DND-41 (cell line): ENCODE results near the gene CSF2.

ENCODE experiments used
- ATAC-seq: fragments of 200-7000 bp; cut with Tn5 transposase; 3 replicates; pipeline ENCODE4 v1.9.1; 2021; ENCODE audit warnings: low read depth; ENCODE audit not compliant: insufficient read depth
- DNase-seq: peaks from one replicate; pipeline ENCODE4 v3.0.0-alpha.2; 2020
- H2AFZ ChIP-seq: 2 replicates; pipeline ENCODE4 v1.6.0; 2012; ENCODE audit warnings: low read depth, low read length
- H3K27ac ChIP-seq: 2 replicates; pipeline ENCODE4 v1.5.1; 2012; ENCODE audit warnings: low read length, inconsistent platforms
- H3K27me3 ChIP-seq: fragments of 200-600 bp; sonication (generic); 2 replicates; pipeline ENCODE4 v1.6.0; 2012; ENCODE audit warnings: low read length, mild to moderate bottlenecking, inconsistent platforms; ENCODE audit not compliant: insufficient read depth, poor library complexity
- H3K36me3 ChIP-seq: 2 replicates; pipeline ENCODE4 v1.5.1; 2012; ENCODE audit warnings: low read length, inconsistent platforms; ENCODE audit not compliant: insufficient read depth
- H3K4me1 ChIP-seq: 2 replicates; pipeline ENCODE4 v1.5.1; 2012; ENCODE audit warnings: mild to moderate bottlenecking, low read length; ENCODE audit not compliant: insufficient read depth
- H3K4me2 ChIP-seq: 2 replicates; pipeline ENCODE4 v1.6.0; 2012; ENCODE audit warnings: mild to moderate bottlenecking, moderate library complexity, low read length, inconsistent platforms; ENCODE audit not compliant: insufficient read depth
- H3K4me3 ChIP-seq, 2 experiments: fragments of 200-600 bp in 1 of 2; shearing (Covaris generic) in 1 of 2; 2 replicates each; pipeline ENCODE4 v1.5.1; 2012 to 2016; ENCODE audit warnings: inconsistent platforms in 2 of 2, low read length in 2 of 2, mild to moderate bottlenecking in 2 of 2, low read depth in 1 of 2, moderate library complexity in 1 of 2
- H3K79me2 ChIP-seq: 2 replicates; pipeline ENCODE4 v1.6.0; 2012; ENCODE audit warnings: low read length, inconsistent platforms; ENCODE audit not compliant: insufficient read depth
- H3K9ac ChIP-seq: 2 replicates; pipeline ENCODE4 v1.6.0; 2012; ENCODE audit warnings: low read depth, mild to moderate bottlenecking, inconsistent platforms, low read length, moderate library complexity
- H3K9me3 ChIP-seq: 2 replicates; pipeline ENCODE4 v1.5.1; 2012; ENCODE audit warnings: low read length, moderate library complexity, mild to moderate bottlenecking, inconsistent platforms; ENCODE audit not compliant: insufficient read depth, severe bottlenecking
- H4K20me1 ChIP-seq: 2 replicates; pipeline ENCODE4 v1.6.0; 2012; ENCODE audit warnings: low read length; ENCODE audit not compliant: insufficient read depth
- EZH2 ChIP-seq: IDR thresholded peaks from 3 replicates; pipeline ENCODE4 v1.6.1; 2012; ENCODE audit warnings: borderline replicate concordance, low read depth, mild to moderate bottlenecking, moderate library complexity, low read length, inconsistent platforms; ENCODE audit not compliant: severe bottlenecking
- TF ChIP-seq, protein P1 (sequence below): IDR thresholded peaks from 2 replicates; pipeline ENCODE4 v1.5.1; 2012; ENCODE audit warnings: borderline replicate concordance, low read length, moderate library complexity, mild to moderate bottlenecking; ENCODE audit not compliant: poor library complexity, severe bottlenecking; ENCODE audit errors: extremely low read depth

Gene CSF2

DNA sequence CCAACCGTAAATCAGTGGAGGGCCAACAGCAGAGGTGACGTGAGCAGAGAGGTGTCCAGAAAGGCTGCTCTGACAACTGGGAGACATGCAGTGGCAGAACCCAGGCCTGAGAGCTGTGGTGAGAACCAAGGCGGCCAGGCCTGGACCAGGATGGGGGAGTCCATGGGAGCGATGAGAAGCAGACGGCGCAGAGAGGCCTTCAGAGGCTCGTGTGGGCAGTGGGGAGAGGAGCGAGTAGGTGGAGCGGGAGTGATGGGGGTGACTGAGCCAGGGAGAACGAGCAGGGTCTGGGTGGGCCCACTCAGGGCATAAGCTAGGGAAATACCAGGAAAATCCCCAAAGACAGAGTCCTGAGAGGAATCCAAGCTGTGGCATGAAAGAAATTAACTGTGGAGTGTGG, 21.1 kb upstream of the CSF2 start:
- DNase-seq (no peak), ATAC-seq (no peak)
- Histone ChIP-seq H3K79me2 (no peaks in the 10 kb centered on the region), H3K4me1 (no peaks in the 10 kb centered on the region), H3K9ac (no peak overlapping the region), H3K27me3 (no peaks in the 10 kb centered on the region), H3K9me3 (no peaks in the 10 kb centered on the region), H3K27ac (no peak overlapping the region), H4K20me1 (no peaks in the 10 kb centered on the region), H3K36me3 (no peaks in the 10 kb centered on the region), H2AFZ (no peak overlapping the region), H3K4me3 (no peak overlapping the region), H3K4me2 (no peak overlapping the region)
- no peak for TF ChIP-seq EZH2
- TF ChIP-seq, protein P1, sequence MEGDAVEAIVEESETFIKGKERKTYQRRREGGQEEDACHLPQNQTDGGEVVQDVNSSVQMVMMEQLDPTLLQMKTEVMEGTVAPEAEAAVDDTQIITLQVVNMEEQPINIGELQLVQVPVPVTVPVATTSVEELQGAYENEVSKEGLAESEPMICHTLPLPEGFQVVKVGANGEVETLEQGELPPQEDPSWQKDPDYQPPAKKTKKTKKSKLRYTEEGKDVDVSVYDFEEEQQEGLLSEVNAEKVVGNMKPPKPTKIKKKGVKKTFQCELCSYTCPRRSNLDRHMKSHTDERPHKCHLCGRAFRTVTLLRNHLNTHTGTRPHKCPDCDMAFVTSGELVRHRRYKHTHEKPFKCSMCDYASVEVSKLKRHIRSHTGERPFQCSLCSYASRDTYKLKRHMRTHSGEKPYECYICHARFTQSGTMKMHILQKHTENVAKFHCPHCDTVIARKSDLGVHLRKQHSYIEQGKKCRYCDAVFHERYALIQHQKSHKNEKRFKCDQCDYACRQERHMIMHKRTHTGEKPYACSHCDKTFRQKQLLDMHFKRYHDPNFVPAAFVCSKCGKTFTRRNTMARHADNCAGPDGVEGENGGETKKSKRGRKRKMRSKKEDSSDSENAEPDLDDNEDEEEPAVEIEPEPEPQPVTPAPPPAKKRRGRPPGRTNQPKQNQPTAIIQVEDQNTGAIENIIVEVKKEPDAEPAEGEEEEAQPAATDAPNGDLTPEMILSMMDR = no peak

DNA sequence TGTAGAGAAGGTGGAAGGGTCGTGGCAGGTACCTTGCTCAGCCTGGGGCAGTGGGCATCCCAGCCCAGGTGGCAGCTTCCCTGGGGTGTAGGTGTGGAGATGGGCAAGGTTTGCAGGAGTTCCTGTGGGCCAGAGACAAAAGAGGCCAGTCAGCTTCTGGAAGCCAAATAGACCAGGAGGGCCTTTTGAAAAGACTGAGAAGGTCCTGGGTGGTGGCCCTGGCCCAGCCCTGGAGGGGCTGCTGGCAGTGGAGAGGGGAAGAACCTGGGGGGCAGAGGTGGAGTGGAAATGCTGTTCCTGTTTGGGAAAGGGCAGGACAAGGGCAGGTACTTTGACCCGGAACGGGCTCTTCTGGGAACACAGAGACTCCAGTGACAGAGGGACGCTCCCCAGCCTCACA, 20.1 kb upstream of the CSF2 start:
- Histone ChIP-seq H3K27me3 (no peaks in the 10 kb centered on the region), H3K36me3 (no peaks in the 10 kb centered on the region), H2AFZ (no peak overlapping the region), H4K20me1 (no peaks in the 10 kb centered on the region), H3K4me2 (no peak overlapping the region), H3K27ac (no peak overlapping the region), H3K79me2 (no peaks in the 10 kb centered on the region), H3K4me1 (no peaks in the 10 kb centered on the region), H3K4me3 (no peak overlapping the region), H3K9me3 (no peaks in the 10 kb centered on the region), H3K9ac (no peak overlapping the region)
- TF ChIP-seq, protein P1 = no peak
- no peak for TF ChIP-seq EZH2
- no peak for DNase-seq
- no peak for ATAC-seq

GRCh38 chr5:132054031-132054696, 19.4 kb upstream of the CSF2 start:
- TF ChIP-seq, protein P1 = no peak
- no peak for TF ChIP-seq EZH2
- no peaks in the 10 kb centered on the region for H3K4me1 ChIP-seq
- DNase-seq (no peak), ATAC-seq (no peak)
- H3K27ac ChIP-seq = no peak overlapping the region
- H3K36me3 ChIP-seq = no peaks in the 10 kb centered on the region
- no peak overlapping the region for H3K4me2 ChIP-seq
- H4K20me1 ChIP-seq = no peaks in the 10 kb centered on the region
- H3K9ac ChIP-seq = no peak overlapping the region
- no peaks in the 10 kb centered on the region for H3K79me2 ChIP-seq
- H3K27me3 ChIP-seq = no peaks in the 10 kb centered on the region
- H3K9me3 ChIP-seq = no peaks in the 10 kb centered on the region
- H3K4me3 ChIP-seq = no peak overlapping the region
- H2AFZ ChIP-seq = no peak overlapping the region
